Measurements from ENCODE around the gene STX18.

STX18 gene

DNA sequence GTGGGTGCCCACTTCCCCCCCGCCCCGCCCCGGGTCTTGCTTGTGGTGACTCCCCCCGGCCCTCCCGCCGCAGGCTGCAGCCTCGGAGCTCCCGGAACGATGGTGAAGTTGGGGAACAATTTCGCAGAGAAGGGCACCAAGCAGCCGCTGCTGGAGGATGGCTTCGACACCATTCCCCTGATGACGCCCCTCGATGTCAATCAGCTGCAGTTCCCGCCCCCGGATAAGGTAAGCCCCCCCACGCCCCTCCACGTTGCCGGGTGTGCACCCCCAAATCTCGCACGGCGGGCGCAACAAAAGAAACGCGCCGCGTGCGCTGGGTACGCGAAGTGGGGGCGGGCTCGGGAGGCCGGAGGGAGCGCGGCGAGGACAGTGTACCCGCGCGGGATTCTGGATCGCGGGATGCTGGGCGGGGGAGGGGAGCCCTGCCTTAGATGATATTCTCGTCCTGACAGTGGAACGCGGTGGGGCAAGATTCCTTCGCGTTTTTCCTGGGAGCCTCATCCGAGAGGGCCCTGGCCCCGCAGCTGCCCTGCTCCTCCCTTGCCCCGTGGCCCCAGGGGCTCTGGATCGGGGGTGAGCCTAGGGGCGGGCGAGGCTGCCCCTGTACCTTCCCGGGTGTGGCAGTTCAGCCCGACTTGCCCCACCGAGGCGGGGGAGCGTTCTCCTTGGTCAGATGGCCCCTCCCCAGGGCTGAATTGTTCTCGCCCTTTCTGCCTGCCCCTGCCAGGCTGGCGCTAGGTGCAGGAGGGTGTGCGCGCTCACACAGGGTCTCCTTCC, 154.1 kb downstream of the STX18 start:
- in situ Hi-C loops (cut with HindIII; ENCODE audit: low sequenced_read_pairs) = no loop called here

DNA sequence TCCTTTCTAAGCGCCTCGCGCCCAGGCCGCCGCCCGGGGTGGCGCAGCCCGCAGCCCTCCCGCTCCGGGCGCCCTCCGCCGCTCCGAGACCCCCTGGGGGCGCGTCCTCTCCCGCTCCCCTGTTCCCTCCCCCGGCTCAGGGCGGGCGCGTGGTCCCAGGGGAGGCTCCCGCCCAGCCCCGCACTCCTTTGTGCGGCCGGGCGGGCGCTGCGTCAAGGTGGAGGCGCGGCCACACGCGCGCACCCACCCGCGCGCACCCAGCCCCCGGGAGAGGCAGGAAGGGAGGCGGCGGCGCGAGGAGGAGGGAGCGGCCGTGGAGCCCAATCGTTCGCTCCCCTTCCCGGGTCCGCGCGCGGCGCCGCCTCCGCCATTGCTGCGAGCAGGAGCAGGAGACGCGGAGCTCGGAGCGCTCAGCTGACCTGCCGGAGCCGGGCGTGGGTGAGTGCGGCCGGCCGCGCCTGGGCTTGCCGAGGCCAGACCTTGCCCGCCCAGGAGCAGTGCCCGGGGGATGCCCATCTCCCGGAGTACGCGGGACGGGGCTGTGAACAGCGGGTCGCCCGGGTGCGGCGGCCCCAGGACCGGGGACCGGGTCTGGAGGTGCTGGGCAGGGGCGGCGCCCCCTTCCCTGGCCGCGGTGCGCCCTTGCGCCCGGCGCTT, 155.0 kb downstream of the STX18 start, which contains the start of gene NSG1:
Gene NSG1, plus strand, starts transcription at position 367 of the 657 bp plus-strand sequence. CDS start 528 bp downstream, outside the sequence.
- in situ Hi-C loops (cut with HindIII; ENCODE audit: low sequenced_read_pairs) = no loop called here

DNA sequence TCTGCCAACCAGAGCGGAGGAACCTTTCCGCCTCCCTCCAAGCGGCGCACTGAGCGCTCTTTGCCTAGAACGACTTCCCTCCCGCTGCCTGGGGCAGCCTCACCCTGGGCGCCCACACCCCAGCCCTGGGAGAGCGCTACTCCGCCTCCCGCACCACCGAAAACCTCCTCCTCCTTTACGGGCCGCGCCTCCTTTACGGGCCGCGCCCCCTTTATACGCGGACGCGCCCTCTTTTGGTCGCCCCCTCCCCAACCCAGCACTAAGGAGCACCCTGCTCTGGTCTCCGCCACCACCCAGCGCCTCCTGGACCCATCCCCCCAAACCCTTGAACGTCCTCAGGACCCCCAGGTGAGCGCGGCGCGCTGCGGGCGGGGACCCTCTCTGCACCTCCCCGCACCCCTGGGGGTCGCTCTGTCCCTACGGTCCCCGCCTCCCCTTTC, 155.5 kb downstream of the STX18 start:
- in situ Hi-C loops (cut with HindIII; ENCODE audit: low sequenced_read_pairs) = no loop called here

DNA sequence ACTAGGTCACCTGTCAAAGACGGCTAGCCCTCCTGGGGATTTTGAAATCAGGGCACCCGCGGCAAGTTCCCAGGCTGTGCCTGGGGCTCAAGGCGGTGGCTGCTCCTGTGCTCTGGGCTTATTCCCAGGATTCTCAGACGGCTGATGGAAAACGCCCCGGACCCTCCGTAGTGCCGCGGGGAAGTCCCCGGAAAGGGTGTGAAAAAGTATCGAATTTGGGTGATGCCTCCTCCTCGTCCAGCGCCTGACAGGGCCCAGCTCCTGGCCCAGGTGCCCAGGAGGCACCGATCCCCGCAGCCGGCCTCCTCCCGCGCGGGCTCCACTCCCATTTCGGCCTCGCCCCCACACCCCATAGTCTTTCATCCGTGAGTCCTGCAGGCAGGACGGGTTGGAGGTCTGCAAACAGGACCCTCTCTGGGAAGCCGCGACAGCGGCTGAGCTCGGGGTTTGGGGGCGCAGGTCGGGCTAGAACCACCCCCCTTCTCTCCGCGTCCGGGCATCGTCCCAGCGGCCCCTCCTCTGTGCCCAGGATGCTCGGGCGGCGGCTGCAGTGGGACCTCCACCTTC, 156.0 kb downstream of the STX18 start:
- in situ Hi-C loops (cut with HindIII; ENCODE audit: low sequenced_read_pairs) = no loop called here

DNA sequence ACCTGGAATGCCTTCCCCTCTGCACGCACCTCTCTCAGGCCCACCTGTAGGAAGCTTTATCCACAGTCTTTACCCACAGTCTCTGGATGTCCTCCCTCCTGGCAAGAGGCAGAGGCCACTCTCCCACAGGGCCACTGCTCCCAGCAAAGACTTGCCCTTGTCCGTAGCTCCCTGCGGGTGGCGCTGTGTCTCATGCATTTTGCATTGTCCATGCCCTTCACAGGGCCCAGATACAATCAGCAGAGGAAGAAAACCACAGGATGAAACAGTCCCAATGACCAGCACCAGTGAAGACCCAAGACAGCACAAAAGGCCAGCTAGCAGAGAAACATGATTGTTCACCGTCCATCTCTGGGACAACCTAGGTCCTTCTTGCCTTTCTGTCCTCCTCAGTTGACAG, 157.0 kb downstream of the STX18 start:
- in situ Hi-C loops (cut with HindIII; ENCODE audit: low sequenced_read_pairs) = no loop called here

DNA sequence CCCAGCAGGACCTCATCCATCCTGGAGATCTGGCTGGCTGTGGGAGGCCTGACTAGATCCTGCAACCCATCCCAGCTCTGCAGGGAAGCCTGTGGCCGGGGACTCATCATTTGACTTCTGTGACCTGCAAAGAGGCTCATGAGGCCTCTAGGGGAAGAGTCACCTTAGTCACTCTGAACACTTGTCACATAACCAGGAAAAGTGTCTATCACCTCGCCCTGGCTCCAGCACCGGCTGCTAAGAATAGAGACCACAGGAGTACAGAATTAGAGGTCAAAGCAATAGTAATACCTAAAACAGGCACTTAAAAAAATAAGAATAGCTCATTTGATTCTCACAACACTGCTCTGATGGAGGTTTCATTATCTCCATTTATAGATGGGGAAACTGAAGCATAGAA, 158.8 kb downstream of the STX18 start:
- in situ Hi-C loops (cut with HindIII; ENCODE audit: low sequenced_read_pairs) = no loop called here

DNA sequence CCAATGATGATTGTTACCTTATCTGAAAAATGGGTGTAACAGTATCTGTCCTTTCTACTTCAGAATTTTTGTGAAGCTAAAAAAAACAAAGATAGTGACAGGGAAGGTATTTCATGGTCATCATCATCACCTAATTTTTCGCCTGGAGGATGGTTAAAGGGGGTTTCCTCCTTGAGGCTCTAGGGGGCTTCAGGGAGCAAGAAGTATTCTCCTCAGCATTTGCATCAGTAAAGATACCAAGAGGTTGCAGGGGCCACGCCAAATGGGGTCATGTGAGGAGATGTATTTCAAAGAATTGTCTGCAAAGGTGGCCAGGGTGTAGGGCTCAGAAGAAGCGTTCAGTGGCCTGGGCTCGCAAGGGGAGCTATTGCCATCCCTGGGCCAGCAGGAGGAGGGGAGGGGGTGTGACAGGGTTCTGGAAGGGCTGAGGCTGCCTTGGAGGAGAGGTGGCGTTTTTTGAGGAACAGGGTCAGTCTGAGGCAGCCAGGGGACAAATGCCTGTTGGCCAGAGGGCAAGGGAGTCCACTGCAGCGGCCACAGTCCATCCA, 162.2 kb downstream of the STX18 start:
- in situ Hi-C loops (cut with HindIII; ENCODE audit: low sequenced_read_pairs) = no loop called here

DNA sequence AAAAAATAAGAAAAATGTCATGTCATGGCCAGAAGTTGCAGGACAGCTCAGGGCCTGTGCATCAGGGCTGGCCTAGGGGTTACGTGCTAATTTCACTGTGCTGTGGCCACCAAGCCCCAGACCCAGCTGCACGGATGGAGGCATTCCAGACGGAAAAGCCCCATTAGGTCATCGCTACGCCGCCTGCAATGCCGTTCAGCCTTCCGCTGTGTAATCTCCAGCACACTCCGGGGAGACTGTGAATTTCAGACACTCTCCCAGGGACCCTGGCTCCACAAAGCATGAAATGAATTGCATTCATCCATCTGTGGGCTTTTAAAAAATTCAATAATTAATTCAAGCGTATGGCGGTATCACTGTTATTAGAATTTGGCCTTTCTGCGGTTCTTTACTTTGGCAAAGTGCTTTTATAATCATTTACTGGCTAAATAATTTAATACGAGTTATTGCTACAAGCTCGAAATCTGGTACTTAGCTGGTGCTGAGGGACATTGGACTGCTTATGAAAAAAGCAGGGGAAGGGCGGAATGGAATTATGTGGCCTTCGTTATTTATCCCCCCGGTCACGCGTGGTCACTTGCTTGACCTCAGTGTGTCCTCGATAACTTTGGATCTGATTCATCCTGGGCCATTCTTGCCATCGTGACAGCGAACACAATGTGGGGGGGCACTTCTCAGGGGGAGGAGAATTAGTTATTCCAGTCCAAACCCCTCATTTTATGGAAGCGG, 164.0 kb downstream of the STX18 start:
- in situ Hi-C loops (cut with HindIII; ENCODE audit: low sequenced_read_pairs) = no loop called here

DNA sequence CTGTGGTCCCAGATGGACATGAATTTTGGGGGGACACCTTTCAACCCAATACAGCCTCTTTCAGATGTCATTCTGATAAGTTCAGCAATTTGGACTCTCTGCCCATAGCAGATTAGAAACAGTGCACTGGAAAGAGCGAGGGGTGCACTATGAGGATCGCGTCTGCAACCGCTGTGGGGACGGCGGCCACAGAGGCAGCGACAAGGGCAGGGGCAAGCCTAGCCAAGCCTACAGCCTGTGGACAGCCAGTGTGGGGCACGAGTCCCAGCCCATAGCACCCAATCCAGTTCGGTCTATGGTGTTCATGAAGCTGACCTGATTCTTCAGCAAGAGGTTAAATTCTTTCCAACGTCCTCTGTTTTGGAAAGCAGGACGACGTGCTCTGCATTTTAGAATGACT, 164.7 kb downstream of the STX18 start:
- in situ Hi-C loops (cut with HindIII; ENCODE audit: low sequenced_read_pairs) = no loop called here

DNA sequence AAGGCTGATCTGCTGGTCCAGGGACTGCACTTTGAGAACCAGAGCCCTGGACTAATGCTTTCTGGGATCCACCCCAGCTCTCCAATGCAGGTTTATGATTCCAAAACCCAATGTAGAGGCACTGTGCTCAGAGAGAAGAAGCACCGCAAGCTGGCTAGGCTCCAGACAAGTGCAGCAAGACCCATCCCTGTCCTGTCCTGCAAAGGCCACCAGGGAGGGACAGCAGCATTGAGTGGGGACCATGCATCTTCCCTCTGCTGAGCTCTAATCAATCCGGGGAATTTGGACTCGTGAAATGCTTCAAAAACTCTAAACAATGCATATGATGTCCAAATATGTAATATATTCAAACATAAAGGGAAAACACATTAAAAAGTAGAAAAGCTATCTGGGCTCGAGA, 165.8 kb downstream of the STX18 start:
- in situ Hi-C loops (cut with HindIII; ENCODE audit: low sequenced_read_pairs) = no loop called here

DNA sequence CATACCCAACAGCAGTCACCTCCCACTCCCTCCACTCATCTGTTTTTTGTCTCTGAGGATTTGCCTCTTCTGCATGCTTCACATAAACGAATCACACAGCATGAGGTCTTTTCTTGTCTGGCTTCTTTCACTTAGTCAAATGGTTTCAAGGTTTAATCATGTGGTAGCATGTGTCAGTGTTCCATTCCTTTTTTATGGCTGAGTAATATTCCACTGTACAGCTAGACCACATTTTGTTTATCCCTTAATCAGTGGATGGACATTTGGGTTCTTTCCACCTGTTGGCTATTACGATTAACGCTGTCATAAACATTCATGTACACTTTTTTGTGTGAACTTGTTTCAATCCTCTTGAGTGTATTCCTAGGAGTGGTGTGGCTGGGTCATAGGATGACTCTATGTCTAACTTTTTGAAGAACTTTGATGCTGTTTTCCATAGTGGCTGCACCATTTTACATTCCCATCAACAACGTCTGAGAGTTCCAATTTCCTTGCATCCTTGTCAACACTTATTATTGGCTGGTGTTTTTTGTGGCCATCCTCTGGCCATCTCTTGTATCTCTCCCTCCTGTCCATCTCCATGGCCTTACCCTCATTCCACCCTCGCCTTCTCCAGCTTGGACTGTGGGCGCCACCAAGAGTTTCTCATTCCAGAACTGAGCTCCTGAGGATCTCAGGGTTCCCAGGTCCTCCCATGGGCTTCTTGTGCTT, 167.3 kb downstream of the STX18 start:
- in situ Hi-C loops (cut with HindIII; ENCODE audit: low sequenced_read_pairs) = no loop called here

All from DLD1 (cell line).